HL-60 (cell line): ENCODE data around the gene CRYGS.
"Not testable (repeated sequence)": the region's sequence is repeated elsewhere in the genome, so short reads cannot be mapped to it uniquely, and the experiment has no call there.

Experiments used
- DNase-seq, 2 experiments: peaks; one replicate each; pipeline ENCODE4 v3.0.0-alpha.2; 2010 to 2020; ENCODE audit warnings: low read depth in 1 of 2, low spot score in 1 of 2
- H3K27ac ChIP-seq: fragments of 250-450 bp; sonication (Bioruptor Pico); replicated peaks from 2 replicates; pipeline ENCODE4 v1.5.1; 2020; ENCODE audit warnings: mild to moderate bottlenecking, moderate library complexity
- H3K27me3 ChIP-seq: fragments of 250-450 bp; sonication (Bioruptor Pico); 2 replicates; pipeline ENCODE4 v1.5.1; 2021; ENCODE audit warnings: mild to moderate bottlenecking, moderate library complexity; ENCODE audit not compliant: insufficient read depth, poor library complexity, severe bottlenecking
- H3K4me3 ChIP-seq: replicated peaks from 2 replicates; pipeline ENCODE4 v1.5.1; 2011; ENCODE audit warnings: mild to moderate bottlenecking, control low read depth, low read length; ENCODE audit not compliant: insufficient read depth
- GABPA ChIP-seq: IDR thresholded peaks from 2 replicates; pipeline ENCODE4 v1.6.1; 2012; ENCODE audit warnings: low read depth
- POLR2AphosphoS5 ChIP-seq: IDR thresholded peaks from 2 replicates; pipeline ENCODE4 v1.6.1; 2012; ENCODE audit warnings: low read depth
- SPI1 ChIP-seq: IDR thresholded peaks from 2 replicates; pipeline ENCODE4 v1.6.1; 2012; ENCODE audit warnings: low read depth, mild to moderate bottlenecking, borderline replicate concordance
- TF ChIP-seq, protein P1 (sequence below): IDR thresholded peaks from one replicate; pipeline ENCODE4 v1.5.1; 2011; ENCODE audit warnings: low read length, control low read depth, inconsistent platforms; ENCODE audit not compliant: insufficient read depth
- TF ChIP-seq, protein P2 (sequence below): IDR thresholded peaks from 2 replicates; pipeline ENCODE4 v1.6.1; 2012; ENCODE audit warnings: low read depth; ENCODE audit not compliant: insufficient replicate concordance

The CRYGS gene

DNA sequence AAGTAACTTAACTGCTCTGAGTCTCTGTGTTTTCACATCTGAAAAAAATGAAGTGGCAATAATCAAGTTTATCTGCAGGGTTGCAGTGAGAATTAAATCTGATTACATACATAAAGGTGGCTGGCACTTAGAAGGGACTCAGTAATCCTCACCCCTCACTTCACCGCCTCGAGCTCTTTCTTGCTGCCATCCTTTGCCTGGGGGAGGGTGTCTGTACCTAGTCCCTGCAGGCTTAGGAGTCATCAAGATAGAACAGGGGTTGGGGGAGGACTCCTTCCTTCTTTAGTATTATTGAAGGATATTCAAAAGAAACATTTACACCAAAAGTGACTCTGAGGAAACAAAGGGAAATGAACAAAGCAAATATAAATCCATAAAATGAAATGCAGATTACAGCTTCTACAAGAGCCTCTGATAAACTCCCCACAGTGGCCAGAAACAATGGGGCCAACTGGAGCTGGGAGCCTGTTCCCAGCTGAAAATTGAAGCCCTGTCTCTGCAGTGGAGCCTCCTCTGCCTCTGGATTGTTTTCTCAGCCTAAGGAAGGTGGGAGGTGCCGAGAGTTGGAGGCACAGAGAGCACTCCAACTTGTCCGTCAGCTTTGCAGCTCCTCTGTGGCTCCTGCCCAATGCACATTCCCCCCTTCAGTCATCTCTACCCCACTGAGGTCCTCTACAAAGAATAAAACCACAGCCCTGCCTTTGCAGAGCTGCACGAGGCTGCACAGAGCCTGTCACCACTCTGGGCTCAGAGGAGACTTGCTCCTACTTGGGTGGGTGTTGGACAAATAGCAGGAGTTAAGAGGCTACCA, 41.8 kb downstream of the CRYGS start:
- Histone ChIP-seq H3K27ac (no peak overlapping the region), H3K4me3 (no peak overlapping the region), H3K27me3 (no peaks in the 10 kb centered on the region)
- TF ChIP-seq, protein P1, sequence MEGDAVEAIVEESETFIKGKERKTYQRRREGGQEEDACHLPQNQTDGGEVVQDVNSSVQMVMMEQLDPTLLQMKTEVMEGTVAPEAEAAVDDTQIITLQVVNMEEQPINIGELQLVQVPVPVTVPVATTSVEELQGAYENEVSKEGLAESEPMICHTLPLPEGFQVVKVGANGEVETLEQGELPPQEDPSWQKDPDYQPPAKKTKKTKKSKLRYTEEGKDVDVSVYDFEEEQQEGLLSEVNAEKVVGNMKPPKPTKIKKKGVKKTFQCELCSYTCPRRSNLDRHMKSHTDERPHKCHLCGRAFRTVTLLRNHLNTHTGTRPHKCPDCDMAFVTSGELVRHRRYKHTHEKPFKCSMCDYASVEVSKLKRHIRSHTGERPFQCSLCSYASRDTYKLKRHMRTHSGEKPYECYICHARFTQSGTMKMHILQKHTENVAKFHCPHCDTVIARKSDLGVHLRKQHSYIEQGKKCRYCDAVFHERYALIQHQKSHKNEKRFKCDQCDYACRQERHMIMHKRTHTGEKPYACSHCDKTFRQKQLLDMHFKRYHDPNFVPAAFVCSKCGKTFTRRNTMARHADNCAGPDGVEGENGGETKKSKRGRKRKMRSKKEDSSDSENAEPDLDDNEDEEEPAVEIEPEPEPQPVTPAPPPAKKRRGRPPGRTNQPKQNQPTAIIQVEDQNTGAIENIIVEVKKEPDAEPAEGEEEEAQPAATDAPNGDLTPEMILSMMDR = no peak
- TF ChIP-seq GABPA = no peak
- no peak for TF ChIP-seq POLR2AphosphoS5
- TF ChIP-seq, protein P2, sequence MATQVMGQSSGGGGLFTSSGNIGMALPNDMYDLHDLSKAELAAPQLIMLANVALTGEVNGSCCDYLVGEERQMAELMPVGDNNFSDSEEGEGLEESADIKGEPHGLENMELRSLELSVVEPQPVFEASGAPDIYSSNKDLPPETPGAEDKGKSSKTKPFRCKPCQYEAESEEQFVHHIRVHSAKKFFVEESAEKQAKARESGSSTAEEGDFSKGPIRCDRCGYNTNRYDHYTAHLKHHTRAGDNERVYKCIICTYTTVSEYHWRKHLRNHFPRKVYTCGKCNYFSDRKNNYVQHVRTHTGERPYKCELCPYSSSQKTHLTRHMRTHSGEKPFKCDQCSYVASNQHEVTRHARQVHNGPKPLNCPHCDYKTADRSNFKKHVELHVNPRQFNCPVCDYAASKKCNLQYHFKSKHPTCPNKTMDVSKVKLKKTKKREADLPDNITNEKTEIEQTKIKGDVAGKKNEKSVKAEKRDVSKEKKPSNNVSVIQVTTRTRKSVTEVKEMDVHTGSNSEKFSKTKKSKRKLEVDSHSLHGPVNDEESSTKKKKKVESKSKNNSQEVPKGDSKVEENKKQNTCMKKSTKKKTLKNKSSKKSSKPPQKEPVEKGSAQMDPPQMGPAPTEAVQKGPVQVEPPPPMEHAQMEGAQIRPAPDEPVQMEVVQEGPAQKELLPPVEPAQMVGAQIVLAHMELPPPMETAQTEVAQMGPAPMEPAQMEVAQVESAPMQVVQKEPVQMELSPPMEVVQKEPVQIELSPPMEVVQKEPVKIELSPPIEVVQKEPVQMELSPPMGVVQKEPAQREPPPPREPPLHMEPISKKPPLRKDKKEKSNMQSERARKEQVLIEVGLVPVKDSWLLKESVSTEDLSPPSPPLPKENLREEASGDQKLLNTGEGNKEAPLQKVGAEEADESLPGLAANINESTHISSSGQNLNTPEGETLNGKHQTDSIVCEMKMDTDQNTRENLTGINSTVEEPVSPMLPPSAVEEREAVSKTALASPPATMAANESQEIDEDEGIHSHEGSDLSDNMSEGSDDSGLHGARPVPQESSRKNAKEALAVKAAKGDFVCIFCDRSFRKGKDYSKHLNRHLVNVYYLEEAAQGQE = no peak
- no peak for TF ChIP-seq SPI1
- peak in 1 of 2 experiments; percentile 19 for DNase-seq

DNA sequence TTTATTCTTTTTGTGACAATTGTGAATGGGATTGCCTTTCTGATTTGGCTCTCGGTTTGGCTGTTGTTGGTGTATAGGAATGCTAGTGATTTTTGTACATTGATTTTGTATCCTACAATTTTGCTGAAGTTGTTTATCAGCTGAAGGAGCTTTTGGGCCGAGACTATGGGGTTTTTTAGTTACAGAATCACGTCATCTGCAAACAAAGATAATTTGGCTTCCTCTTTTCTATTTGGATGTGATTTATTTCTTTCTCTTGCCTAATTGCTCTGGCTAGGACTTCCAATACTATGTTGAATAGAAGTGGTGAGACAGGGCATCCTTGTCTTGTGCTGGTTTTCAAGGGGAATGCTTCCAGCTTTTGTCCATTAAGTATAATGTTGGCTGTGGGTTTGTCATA, 44.2 kb downstream of the CRYGS start:
- DNase-seq, H3K27ac ChIP-seq, H3K27me3 ChIP-seq, H3K4me3 ChIP-seq: not testable (repeated sequence)
- TF ChIP-seq SPI1 = peak; percentile 26; the same call in 1 of the 2 replicates

DNA sequence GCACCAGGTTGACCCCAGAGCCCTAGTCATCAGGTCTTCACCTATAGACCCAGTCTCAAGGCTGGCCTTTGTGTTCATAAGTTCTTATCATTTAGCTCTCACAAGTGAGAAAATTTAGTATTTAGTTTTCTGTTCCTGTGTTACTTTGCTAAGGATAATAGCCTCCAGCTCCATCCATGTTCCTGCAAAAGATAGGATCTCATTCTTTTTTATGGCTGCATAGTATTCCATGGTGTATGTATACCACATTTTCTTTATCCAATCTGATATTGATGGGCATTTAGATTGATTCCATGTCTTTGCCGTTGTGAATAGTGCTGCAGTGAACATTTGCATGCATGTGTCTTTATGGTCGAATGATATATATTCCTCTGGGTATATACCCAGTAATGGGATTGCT, 46.2 kb downstream of the CRYGS start:
- not testable (repeated sequence) for H3K4me3 ChIP-seq, H3K27ac ChIP-seq, H3K27me3 ChIP-seq, DNase-seq

DNA sequence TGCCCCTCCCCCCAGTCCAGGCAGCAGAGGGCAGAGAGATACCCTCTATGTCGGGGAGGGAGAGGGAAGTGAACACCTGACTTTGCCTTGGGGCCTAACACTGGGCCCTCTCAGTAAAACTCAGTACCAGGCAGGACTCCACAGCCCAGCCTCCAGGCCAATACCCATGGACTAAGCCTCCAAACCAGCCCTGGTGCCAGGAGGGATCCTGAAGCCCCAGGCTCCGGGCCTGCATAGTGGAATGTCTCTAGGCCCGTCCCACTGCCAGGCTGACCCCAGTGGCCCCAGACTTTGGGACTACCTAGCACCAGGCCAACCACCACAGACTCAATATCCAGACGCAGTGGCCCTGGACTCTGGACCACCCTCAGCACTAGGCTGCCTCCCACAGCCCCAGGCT, 46.6 kb downstream of the CRYGS start:
- no peak for DNase-seq
- Histone ChIP-seq H3K27ac (no peak overlapping the region), H3K4me3 (no peak overlapping the region), H3K27me3 (no peaks in the 10 kb centered on the region)
- TF ChIP-seq POLR2AphosphoS5 (no peak), GABPA (no peak)
- TF ChIP-seq, protein P1 = no peak

DNA sequence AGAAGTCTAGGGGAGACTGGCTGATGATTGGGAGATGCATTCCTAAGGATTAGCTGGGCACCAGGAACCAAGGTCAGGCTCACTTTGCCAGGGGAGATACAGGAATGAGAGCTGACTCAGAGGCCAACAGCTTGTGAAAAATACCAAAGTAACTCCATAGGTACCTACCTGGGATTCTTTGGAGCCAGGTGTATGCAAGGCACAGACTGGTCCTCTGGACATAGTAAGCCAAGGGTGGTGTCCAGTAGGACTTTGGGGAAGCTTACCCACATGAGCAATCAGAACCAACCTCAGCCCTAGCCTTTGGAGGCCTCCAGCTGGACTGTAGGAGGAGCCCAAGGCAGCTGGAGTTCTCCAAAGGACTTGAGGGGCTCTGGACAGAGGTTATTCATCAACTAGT, 47.5 kb downstream of the CRYGS start:
- TF ChIP-seq, protein P2 = no peak

More for the DNA sequence above, 47.5 kb downstream of the CRYGS start:
- DNase-seq = no peak
- H3K4me3 ChIP-seq = no peak overlapping the region
- no peaks in the 10 kb centered on the region for H3K27me3 ChIP-seq
- no peak overlapping the region for H3K27ac ChIP-seq
